Measurements from ENCODE around the gene NECAB2.

Gene NECAB2

DNA sequence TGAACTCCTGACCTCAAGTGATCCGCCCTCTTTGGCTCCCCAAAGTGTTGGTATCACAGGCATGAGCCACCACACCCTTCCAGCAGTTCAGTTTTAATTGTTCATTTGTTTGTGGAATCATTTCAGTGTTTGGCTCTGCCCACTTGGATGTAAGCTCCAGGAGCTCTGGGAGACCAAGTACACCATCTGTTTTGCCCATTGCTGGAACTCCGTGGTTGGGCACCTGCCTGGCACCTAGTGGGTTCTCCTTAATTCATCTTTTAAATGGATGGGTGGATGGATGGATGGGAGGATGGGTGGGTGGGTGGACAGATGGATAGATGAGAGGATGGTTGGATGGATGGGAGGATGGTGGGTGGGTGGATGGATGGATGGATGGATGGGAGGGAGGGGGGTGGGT, 953 bp upstream of the NECAB2 start:
- no peak for DNase-seq (ENCODE audit: low read depth in 2 of 2)

DNA sequence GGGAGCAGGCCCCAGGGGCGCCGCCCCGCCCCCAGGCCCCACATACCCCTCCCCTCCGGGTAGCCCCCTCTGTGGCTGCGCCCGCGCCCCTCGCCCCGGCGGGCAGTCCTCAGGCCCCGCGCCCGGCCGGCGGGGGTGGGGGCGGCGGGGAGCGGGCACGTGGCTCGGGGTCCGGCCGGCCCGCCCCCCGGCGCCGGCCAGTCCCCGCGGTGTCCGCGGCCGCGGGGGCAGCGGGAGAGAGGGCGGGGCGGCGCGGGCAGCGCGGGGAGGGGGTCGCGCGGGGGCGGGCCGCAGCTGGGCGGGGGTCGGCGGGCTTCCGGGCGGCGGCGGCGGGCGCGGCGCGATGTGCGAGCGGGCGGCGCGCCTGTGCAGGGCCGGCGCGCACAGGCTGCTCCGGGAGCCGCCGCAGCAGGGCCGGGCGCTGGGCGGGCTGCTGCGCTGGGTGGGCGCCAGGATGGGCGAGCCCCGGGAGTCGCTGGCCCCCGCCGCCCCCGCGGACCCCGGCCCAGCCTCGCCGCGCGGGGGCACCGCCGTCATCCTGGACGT, 335 bp downstream of the NECAB2 start:
- no peak for DNase-seq (ENCODE audit: low read depth in 2 of 2)

DNA sequence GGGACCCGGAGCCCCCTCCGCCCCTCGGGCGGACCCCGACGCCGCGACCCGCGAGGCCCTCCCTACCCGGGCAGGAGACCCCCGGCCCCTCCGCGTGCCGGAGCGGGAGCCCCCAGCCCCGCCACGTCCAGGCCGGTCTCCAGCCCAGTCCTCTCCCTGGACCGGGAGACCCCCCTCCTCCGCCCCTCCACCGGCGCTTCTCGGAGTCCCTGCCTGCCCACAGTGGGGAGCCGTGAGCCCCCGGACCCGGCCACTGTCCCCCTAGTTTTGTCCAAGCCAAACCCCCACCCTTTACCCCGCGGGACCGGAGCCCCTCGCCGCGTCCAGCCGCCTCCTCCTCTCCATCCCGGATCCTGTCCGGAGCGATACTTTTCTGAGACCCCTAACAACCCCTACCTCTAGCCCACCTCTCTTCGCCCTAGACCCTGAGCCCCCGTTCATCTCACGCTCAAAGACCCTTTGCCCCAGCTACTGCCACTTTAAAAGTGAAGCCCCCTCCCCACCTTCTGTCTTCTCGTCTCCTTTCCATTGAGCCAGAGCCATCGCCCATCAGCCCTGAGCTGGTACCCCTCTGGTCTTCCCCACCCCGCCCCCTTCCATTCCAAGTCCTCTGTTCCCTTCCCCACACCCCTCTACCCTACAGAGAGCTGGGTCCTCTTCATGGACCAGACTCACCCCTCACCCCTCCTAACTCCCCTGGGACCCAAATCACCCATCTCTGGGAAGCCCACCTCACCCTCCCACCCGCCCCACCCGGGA, 1.0 kb downstream of the NECAB2 start:
- no peak for DNase-seq (ENCODE audit: low read depth in 2 of 2)

DNA sequence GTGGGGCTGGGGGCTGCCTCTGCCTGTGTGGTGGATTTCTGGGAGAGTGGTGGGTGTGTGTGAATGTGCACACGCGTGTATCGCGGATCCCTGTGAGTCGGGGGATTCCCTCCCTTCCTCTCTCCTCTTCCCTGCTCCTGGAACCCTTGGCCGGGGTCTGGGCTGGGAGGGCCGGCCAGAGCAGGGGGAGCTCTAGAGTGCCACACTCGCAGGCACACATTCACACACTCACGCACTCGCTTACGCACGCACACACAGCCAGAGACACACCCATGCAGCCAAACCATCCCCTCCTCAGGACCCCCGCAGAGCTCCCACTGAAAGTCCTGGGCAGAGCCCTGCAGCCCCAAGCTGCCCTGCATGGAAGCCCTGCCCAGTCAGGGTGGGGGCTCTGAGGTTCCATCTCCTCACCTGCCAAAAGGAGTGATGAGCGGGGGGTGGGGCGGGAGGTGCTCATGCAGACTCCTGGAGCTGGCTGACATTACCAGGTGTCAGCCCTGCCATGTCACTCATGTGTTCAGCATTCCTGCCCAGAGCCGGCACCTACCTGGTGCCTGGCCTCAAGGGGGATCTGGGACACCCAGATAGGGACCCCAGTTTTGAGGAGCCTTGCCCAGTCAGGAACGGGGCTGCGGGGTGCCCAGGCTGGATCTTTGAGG, 1.9 kb downstream of the NECAB2 start:
- no peak for DNase-seq (ENCODE audit: low read depth in 2 of 2)

DNA sequence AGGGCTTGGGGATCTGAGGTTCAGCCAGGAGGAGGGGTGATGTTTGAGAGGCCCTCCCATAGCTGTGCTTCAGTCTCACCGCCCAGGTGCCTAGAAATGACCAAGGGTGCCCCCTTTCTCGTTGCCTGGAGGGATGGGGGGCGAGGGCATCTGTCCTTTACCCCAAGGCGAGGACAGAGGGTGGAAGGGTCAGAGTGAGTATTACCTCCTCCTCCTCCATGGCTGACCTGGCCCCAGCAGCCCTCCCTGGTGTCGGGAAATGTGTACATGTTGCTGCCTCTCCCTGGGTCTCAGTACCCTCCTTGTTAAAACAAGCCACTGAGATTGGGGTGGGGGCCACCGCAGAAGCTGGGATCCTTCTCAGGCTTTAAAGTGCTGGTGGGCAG, 2.4 kb downstream of the NECAB2 start:
- no peak for DNase-seq (ENCODE audit: low read depth in 2 of 2)

DNA sequence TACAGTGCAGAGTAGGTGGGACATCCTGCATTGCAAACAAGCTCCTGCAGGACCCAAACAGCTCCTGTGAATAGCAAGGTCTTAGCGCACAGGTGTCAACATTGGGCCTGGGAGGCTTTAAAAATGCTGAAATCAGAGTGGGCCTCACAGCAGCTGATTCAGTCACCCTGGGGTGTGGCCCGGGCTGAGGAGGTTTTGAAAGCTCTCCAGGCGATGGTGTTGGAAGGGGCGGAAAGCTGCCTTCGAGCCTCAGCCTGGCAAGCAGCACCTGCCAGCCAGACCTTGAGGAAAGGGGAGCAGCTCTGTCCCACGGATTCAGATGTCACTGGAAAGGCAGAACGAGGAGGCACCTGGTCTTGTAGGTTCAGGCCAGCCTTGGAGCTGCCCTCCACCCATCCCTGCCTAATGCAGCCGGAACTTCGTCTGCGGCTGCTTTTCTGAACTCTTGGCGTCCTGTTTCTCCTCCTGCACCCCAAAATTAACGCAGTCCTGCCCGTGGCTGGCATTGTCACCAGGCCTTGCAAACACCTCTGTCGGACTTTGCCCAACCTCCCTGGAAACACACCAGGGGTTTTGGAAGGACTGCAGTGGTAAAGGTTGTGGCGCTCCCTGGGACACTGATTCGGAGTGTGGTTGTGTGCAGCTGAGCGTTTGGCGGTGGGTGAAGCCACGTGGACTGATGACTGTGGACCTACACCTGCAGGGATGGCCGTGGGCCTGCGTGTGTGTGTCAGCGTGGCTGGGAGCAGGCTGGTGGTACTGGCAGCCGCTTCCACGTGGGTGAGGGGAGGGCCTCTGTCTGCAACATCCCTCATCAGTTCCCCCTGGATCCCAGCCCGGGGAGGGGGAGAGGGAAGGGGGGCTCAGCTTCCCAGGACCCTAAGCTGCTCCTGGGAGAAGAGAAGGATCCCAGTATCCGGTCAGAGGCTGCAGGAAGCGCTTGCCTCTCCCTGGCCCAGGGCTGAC, 3.4 kb downstream of the NECAB2 start:
- DNase-seq (ENCODE audit: low read depth in 2 of 2): no peak

DNA sequence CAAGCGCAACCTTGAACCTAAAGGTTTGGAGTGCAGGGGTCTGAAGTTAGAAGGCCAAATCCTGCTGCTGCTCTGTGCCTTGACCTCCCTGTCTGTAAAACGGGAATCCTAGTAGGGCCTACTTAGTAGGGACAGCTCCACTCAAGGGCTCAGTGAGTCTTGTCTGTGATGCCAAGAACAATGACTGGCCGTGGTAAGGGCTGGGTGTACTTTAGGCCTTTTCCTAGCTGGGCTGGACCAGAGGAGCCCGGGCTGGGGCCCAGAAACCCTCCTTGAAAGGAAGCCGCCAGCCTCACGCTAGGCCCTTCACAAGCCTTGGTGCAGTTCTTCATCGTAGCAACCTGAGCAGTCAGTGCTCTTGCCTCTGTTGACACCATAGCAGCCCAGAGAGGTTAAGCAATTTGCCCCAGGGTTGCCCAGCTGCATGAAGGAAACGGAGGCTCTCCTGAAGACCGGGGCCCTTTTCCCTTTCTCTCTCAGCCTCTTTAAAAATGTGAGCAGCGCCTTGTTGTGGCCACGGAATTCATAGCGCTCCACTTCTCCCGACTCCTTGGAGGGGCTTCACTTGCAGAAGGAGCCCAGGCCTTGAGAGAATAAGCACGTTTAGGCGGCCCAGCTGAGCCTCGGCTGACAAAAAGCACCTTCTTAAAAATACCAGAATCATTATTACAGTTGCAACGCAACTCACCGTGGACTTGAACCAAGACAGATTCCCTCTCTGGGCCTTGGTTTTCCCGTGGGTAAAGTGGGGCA, 4.4 kb downstream of the NECAB2 start:
- DNase-seq (ENCODE audit: low read depth in 2 of 2): no peak

DNA sequence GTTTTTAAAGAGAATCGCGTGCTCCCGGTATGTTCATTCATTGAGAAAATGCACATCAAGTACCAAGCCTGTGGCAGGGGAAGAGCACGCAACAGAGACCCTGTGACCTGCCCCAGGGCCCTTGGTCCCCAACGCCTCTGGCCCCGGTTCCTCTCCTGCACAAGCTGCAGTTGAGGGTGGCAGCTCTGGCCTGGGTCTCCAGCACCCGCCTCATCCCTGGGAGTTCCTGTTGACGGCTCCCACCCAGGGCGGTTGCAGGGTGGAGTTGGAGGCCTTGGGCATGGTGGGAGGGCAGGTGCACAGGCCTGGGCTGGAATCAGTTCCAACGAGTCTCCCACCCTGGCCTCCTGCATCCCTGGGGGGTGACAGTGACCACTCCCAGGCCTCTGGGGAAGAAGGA, 5.0 kb downstream of the NECAB2 start:
- DNase-seq (ENCODE audit: low read depth in 2 of 2): no peak

DNA sequence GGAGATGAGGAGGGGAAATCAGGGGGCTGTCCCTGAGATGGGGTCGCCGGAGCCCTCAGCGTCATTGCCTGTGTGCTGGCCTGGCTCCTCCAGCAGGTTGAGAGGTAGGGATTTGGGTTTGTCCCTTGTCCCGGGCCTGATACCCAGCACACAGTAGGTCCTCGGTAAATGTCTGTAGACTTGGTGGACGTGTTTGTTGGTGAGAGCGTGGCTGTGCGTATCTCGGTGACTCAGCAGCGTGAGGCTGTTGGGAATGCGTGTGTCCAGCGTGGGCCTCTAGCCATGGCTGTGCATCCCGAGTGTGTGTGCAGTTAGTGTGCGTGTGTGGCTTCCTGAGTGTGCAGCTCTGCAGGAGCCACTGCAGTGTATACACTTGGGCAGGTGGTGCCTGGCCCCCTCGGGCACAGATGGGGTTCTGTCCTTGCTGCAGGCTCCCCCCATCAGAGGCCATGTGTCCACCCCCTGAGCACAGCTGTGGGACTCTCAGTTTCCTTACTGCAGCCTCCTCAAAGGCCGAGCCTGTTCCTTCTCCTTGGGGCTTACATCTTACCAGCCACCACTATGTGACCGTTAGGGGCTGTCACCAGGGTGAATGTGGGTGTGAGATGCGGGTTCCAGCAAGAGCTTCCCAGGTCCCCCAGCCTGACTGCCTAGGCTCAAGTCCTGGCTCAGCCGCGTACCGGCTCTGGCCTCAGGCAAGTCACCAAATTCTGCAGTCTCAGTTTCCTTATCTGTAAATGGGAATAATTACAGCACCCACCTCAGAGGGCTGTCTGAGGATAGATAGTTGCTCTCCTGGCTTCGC, 5.7 kb downstream of the NECAB2 start:
- no peak for DNase-seq (ENCODE audit: low read depth in 2 of 2)

DNA sequence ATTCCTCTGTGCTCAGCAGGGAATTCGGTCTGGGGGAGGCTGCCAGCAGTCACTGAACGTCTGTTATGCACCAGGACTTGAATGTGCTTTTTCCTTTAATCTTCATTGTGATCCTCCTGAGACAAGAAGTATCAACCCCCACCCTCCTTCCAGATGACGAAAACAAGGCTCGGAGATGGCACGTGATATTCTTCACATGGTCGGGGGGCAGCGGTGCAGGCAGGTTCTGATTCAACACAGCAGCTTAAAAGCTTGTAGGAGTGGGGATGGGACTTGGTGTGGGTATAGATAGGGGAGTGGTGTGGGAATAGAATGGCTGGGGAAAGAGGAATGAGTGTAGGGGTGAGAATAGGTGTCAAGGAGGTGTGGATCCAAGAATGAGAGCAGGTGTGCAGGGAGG, 6.4 kb downstream of the NECAB2 start:
- no peak for DNase-seq (ENCODE audit: low read depth in 2 of 2)

DNA sequence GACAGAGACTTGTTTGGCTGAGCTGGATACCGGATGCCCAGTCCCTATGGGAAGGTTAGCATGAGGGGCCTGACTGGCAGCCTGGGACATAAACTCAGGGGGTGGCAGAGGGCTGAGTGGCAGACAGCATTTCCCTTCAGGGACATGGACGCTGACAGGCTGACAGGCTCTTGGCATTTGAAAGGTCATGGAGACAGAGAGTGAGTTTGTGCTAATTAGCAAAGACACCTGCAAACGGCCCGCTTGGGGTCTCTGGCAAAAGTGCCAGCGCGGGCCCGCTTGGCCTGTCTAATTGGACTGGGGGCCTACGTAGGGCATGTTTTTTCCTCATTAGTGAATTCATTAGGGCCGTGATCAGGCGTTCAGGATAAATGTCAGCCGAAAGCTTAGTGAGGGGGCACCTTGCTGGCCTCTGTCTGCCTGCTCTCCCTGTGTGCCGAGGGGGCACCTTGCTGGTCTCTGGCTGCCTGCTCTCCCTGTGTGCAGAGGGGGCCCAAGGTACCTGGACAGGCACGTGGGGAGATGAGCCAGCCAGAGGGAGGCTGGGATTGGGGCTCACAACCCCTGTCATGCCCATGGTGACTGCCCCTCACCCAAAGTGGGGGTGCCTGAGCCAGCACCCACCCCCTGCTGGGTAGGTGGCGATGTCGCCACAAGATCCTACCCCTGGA, 7.7 kb downstream of the NECAB2 start:
- no peak for DNase-seq (ENCODE audit: low read depth in 2 of 2)

DNA sequence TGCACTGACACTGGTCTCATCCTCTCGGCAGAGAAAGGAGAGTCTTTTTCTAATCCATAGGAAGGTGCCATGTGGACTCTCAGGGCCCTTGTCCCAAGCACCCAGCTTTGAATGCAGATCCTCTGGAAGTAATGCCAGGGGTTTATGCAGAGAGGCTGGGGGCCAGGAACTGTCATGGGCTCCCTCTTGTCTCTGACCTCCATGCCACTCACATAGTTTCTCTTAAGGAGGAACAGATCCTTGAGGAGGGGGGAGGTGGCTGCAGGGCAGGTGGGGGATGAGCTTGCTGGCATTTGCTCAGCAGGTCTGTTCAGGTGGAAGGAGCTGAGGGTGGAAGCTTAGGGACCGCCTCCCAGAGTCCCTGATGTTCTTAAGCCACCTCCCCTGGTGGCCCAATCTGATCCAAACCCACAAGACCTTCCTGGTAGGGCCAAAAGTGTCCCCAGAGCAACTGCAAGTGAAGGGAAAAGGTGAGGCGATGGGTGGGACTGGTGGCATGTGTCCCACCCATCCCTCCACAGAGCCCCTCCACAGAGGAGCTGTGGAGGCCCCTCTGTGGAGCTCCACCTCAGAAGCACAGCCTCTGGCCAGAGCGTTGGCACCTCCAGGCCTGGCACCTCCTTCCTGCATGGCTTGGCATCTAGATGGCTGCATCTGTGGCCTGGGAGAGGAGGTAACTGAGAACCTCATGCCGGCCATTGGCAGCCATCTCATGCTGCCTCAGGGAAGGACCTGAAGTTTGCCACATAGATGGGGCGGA, 9.2 kb downstream of the NECAB2 start:
- no peak for DNase-seq (ENCODE audit: low read depth in 2 of 2)

DNA sequence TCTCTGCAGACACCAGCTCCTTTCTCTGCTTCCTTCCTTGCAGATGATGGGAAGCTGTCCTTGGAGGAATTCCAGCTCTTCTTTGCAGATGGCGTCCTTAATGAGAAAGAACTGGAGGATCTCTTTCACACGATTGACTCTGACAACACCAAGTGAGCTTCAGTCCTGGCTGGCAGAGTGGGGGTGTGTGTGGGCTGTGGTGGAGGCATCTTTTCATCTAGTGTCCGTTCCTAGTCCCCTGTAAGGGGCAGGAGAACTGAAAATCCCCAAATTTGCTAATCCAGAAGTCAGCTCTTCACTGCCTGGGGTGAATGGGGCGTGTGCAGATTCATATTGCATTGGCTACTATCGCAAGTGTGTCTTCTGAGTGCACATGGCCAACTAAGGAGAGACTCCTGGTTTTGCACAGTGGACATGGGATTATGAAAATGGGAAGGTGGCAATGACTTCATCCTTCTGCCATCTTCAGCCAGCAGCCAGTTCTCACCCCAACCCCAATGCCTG, 10.4 kb downstream of the NECAB2 start:
- no peak for DNase-seq (ENCODE audit: low read depth in 2 of 2)

DNA sequence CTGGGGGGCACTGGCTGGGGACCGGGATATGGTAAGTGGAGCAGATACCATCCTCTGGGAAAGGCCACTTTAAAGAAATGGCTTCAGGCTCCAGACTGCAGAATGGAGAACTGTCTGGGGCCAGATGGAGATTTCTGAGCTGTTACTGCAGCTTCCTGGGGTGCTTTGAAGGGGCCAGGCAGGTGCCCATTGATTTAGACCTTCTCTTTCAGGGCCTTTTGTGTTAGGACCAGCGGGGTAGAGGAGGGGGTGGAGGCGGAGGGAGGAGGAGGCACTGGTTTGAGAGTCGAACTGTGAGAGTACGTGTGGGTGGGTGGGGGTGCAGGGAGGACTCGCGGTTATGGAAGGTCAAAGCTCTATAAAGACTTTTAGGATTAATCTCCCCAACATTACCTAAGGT, 11.4 kb downstream of the NECAB2 start:
- DNase-seq (ENCODE audit: low read depth in 2 of 2): no peak

DNA sequence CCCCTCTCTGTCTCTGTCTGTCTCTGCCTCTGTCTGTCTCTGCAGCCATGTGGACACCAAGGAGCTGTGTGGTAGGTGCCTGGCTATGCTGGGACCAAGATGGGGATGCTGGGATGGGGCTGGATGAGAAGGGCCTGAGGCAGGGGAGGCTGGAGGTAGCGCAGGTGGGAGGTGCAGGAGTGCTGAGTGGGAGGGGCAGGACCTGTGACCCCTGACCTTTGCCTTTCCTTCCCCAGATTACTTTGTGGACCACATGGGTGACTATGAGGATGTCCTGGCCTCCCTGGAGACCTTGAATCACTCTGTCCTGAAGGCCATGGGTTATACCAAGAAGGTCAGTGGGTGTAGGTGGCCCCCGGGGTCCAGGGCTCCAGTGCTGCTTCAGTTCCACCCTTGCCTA, 12.8 kb downstream of the NECAB2 start:
- no peak for DNase-seq (ENCODE audit: low read depth in 2 of 2)

DNA sequence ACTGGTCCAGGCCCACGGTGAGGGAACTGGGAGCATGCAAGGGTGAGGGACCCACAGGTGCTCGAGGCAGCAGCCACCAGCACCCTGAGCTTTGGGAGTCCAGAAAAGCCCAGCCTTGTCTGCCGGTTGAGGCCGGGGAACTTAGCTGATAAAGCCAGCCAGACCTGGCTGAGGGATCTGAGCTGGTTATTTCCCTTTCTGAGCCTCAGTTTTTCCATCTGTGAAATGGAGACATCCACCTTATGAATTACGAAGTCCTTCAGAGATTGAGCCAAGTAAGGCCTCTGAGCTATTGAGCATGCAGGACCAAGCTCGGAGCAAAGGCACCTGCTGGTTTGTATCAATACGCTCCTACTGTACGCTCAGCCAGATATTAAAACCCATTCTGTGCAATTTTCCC, 13.8 kb downstream of the NECAB2 start:
- no peak for DNase-seq (ENCODE audit: low read depth in 2 of 2)

DNA sequence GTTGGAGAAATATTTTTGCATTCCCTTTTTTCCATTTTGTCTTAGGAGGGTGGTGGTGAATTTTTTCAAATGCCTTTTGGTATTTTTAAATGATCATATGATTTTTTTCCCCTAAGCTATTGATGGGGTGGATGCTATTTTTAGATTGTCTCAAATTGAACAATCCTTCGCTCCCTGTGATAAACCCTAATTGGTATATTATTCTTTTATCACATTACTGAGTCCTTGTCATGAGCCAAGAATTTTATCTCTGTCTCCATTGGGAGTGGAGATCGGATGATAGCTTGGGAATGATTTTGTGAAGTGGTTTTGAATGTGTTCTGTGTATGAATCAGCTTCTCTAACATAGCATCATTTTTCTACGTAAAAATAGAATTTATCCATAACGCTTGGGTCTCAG, 15.4 kb downstream of the NECAB2 start:
- no peak for DNase-seq (ENCODE audit: low read depth in 2 of 2)

DNA sequence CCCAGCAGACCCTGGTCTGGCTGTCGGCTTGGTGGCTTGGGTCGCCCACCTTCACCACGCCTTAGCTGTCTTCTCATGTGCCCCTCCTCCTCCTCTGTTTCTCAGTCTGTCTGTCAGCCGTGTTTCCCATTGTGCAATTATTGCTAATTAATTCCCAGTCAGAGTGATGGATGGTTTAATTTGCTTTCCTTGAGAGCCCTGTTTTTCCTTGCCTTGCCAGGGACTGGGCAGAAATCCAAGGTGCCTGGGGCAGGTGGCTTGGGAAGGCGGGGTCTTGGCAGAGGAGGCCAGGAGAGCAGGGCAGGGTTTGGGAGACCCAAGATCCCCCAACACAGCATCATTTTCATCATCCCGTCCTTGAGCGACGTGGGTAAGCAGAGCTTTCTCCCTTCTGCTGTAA, 21.3 kb downstream of the NECAB2 start:
- no peak for DNase-seq (ENCODE audit: low read depth in 2 of 2)

DNA sequence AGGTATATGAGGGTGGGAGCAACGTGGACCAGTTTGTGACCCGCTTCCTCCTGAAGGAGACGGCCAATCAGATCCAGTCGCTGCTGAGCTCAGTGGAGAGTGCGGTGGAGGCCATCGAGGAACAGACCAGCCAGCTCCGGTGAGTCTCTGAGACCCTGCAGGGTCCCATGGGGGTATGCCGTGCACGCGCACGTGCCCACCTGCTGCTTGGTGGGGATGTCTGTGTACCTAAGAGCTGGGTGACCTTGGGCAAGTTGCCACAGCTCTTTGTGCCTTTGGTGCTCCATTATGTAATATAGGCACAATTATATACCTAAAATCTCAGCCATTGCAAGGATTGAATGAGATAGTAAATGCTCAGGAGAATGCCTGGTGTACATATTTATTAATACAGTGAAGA, 22.4 kb downstream of the NECAB2 start:
- DNase-seq (ENCODE audit: low read depth in 2 of 2): no peak

Measured in stimulated activated CD8-positive, alpha-beta memory T cell treated with anti-CD3 and anti-CD28 coated beads, Interleukin-7, amount 100 ng/mL, for 1 hour (primary cell).